Camera-type eye (tissue), 1 donor: ENCODE data around the gene CDC37. TPM values are rescaled to one million over a fixed set of nuclear protein-coding genes. Genes with fewer than 3 reads are reported as not detected.

Experiments used
- total RNA-seq: library from RNA; depleted of rRNA; stranded (reverse); fragments of >200 nt; gene quantifications from one replicate; pipeline ENCODE4 v1.2.3, GENCODE V29; 2014

CDC37 gene
- 109 TPM for total RNA-seq

DNA sequence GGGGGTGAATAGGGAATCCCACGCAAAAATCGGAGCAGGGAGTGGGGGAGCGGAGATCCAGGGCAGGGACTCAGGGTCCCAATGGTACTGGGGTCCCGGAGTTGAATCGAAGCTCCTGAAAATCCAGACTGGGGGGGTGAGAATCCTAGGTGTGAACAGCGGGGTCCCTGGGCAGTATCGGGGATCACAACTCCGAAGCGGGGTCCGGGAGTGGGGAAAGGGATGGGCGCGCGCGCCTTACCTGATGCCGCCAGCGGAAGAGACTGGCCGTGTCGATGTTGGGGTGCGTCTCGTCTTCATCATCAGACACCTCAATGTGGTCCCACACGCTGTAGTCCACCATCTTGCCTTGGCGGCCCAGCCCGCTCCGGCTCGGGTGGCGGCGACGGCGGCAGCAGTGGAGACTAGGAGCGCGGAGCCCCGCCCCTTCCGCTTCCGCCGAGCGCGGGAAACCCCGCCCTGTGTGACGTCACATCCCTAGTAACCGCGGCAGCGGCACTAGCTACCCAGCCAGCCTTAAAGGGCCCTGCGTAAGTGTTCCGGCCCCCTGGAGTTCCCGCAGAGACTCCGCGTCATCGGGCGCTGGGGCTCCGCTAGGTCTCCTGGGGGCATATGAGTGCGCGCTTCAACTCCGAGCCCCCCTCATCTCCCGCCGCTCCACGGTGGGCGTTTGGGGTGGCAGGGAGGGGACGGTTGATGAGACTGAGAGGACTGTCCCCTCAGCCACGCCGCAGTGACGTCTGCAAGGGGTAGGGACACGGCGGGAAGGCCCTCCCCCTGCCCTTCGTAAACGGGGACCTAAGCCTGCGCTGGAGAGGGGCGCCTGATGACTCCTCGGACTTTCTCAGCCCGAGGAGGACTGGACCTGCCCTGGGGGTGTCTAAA is at the start of gene CDC37:
CDC37 (minus strand) TSS at position 406 of the 885 bp plus-strand sequence; CDS start at position 343, 63 bp downstream.

GRCh38 chr19:10420444-10421239 is 17.3 kb upstream of the CDC37 start, which contains the start of gene PDE4A:
Gene PDE4A (plus strand): TSS chr19:10420538. CDS start chr19:10420765, 227 bp downstream.

DNA sequence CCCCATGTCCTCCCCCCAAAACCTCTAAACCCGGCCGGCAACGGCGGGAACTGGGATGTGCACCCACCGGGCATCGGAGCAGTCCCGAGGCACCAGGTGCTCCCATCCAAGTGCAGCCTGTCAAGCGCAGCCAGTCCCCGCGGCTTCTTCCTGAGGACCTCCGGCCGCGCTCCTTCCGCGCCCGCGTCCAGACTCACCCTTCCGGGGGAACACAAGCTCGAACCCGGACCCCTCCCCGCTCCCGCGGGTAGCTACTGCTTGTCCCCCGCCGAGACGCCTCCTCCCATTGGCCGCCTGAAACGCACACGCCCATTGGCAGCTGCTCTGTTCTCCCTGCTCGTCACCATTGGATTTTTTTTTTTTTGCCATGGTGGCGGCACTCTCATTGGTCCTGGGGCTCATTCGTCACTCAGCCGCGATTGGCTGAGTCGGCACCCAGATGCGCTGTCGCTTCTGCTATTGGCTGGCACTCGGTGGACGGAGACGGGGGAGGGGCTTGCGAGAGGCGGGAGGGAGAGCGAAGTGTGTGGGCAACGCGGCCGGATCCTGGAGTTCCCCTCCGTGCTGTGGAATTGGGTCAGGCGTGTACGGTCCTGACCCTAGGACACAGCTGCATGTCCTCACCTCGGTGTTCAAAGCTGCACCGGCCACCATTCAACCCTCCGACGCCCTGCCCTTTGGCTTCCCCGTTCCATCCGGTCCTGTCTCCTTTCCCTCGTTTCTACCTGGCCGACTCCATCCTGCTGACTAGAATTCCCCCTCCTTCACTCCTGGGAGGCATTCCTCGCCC is 22.8 kb downstream of the CDC37 start, which contains the start of gene TYK2:
TYK2 (minus strand) TSS at position 260 of the 790 bp plus-strand sequence. CDS start 2,166 bp downstream, outside the sequence.

Other genes starting within 250 kb of the CDC37 start
- 69.2 TPM for gene DNMT1, start 208.6 kb downstream of the CDC37 start, total RNA-seq
- gene S1PR2, start 172.2 kb downstream of the CDC37 start, total RNA-seq = 8.9 TPM
- 19.0 TPM for gene MRPL4, start 151.3 kb downstream of the CDC37 start, total RNA-seq
- gene ICAM1, start 132.4 kb downstream of the CDC37 start, total RNA-seq = 15.1 TPM
- 0.38 TPM for gene ICAM4, start 116.6 kb downstream of the CDC37 start, total RNA-seq
- 3.4 TPM for gene ICAM5, start 113.6 kb downstream of the CDC37 start, total RNA-seq
- 4.4 TPM for gene ZGLP1, start 93.7 kb downstream of the CDC37 start, total RNA-seq
- 18.5 TPM for gene FDX2, start 87.5 kb downstream of the CDC37 start, total RNA-seq
- 18.9 TPM for gene RAVER1, start 70.0 kb downstream of the CDC37 start, total RNA-seq
- gene ICAM3, start 63.9 kb downstream of the CDC37 start, total RNA-seq = 1.6 TPM
- gene TYK2, start 23.0 kb downstream of the CDC37 start, total RNA-seq = 84.4 TPM
- gene PDE4A, start 17.0 kb upstream of the CDC37 start, total RNA-seq = 7.6 TPM
- gene KEAP1, start 99.8 kb upstream of the CDC37 start, total RNA-seq = 56.5 TPM
- gene S1PR5, start 113.9 kb upstream of the CDC37 start, total RNA-seq = 1.4 TPM
- gene ATG4D, start 140.4 kb upstream of the CDC37 start, total RNA-seq = 19.4 TPM
- 17.2 TPM for gene KRI1, start 162.5 kb upstream of the CDC37 start, total RNA-seq
- 17.7 TPM for gene CDKN2D, start 165.4 kb upstream of the CDC37 start, total RNA-seq
- 3.5 TPM for gene AP1M2, start 183.8 kb upstream of the CDC37 start, total RNA-seq
- 77.6 TPM for gene SLC44A2, start 222.0 kb upstream of the CDC37 start, total RNA-seq